SH-SY5Y (cell line): ENCODE results near the gene ZER1.

ENCODE experiments used
- GATA2 ChIP-seq: IDR thresholded peaks from 2 replicates; pipeline ENCODE4 v1.6.1; 2011; ENCODE audit warnings: mild to moderate bottlenecking, low read depth, low read length
- GATA3 ChIP-seq: IDR thresholded peaks from 2 replicates; pipeline ENCODE4 v1.6.1; 2011; ENCODE audit warnings: low read depth, mild to moderate bottlenecking, low read length, moderate library complexity

- no peak for TF ChIP-seq GATA2
- no peak for TF ChIP-seq GATA3
Measured at GRCh38 chr9:128808543-128808942, 36.8 kb upstream of the ZER1 start.
